ENCODE results near the gene SLFN14.

DNA sequence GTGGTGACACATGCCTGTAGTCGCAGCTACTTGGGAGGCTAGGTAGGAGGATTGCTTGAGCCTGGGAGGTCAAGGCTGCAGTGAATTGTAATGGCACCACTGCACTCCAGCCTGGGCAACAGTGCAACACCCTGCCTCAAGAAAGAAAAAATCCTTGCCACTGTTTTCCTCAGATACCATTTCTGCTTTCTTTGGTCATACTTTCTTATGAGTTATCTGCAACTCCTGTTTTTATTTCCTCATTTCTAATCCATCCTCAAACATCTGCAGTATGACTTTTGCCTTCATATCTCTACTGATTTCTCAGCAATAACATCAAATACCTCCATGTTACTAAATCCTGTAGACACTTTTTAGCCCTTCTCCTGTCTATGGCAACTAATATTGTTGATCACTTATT, 23.4 kb upstream of the SLFN14 start:
- TF ChIP-seq, protein P1, sequence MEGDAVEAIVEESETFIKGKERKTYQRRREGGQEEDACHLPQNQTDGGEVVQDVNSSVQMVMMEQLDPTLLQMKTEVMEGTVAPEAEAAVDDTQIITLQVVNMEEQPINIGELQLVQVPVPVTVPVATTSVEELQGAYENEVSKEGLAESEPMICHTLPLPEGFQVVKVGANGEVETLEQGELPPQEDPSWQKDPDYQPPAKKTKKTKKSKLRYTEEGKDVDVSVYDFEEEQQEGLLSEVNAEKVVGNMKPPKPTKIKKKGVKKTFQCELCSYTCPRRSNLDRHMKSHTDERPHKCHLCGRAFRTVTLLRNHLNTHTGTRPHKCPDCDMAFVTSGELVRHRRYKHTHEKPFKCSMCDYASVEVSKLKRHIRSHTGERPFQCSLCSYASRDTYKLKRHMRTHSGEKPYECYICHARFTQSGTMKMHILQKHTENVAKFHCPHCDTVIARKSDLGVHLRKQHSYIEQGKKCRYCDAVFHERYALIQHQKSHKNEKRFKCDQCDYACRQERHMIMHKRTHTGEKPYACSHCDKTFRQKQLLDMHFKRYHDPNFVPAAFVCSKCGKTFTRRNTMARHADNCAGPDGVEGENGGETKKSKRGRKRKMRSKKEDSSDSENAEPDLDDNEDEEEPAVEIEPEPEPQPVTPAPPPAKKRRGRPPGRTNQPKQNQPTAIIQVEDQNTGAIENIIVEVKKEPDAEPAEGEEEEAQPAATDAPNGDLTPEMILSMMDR (conservative IDR thresholded peaks at IDR 0.05 in 1 of 2, IDR thresholded peaks at IDR 0.05 in 1 of 2; ENCODE audit: extremely low read depth in 1 of 2, insufficient read depth in 1 of 2, low read depth in 1 of 2, low read length in 2 of 2) = no peak
- TF ChIP-seq EZH2 (IDR thresholded peaks at IDR 0.05; ENCODE audit: borderline replicate concordance, low read length) = no peak
